HG03159 (cell line): ENCODE results near the gene FOXO3B.
"Not testable (repeated sequence)": the region's sequence is repeated elsewhere in the genome, so short reads cannot be mapped to it uniquely, and the experiment has no call there.

Experiments
- ATAC-seq: cut with Tn5 transposase; IDR thresholded peaks from one replicate; pipeline ENCODE4 v1.9.1; 2021; ENCODE audit warnings: mild to moderate bottlenecking, moderate library complexity; ENCODE audit not compliant: unreplicated experiment

Gene FOXO3B

DNA sequence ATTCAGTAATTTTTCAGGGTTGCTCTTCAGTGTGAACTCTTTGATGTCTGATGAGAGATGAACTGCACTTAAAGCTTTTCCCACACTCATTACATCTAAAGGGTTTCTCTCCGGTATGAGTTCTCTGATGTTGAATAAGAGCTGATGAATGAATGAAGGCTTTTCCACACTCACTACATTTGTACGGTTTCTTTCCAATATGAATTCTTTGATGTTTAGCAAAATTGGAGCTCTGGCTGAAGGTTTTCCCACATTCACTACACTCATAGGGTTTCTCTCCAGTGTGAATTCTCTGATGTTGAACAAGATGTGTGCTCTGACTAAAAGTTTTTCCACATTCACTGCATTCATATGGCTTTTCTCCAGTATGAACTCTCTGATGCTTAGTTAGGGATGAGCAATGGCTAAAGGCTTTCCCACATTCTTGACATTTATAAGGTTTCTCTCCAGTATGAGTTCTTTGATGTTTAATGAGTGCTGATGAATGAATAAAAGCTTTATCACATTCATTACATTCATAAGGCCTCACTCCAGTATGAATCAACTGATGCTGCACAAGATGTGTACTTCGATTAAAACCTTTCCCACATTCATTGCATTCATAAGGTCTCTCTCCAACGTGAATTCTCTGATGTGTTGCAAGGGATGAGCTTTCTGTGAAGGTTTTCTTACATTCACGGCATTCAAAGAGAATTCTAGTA is 20.0 kb downstream of the FOXO3B start:
- ATAC-seq = not testable (repeated sequence)

DNA sequence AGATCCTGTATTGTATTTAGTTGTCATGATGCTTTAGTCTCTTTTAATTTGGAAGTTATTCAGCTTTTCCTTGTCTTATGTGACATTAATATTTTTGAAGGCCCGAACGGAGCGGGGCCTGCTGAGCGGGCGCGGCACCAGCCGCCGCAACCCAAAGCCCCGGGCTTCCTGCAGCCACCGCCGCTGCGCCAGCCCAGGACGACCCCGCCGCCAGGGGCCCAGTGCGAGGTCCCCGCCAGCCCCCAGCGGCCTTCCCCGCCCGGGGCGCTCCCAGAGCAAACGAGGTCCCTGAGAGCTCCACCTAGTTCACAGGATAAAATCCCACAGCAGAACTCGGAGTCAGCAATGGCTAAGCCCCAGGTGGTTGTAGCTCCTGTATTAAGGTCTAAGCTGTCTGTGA is 32.0 kb downstream of the FOXO3B start:
- not testable (repeated sequence) for ATAC-seq

DNA sequence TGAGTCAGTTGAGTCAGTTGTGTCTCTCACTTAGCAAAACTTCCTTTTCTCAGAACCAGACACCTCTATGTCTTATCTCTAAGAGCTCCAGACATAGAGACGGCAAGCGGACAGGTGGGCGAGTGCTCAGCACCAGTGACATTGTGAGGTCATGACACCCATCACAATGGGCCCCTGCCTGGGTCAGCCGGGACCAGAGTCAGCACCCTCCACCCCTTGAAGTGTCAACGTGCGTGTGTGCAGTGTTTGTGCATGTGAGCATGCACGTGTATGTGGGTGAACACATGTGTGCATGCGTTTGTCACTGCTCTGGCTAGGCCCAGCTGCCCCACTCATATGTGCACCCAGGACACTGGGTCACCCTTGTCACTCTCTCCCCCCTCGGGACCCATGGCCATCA is 37.8 kb downstream of the FOXO3B start, which contains the start of gene TBC1D28:
TSS of gene TBC1D28 (minus strand) at position 101 of the 400 bp plus-strand sequence. CDS start 3,039 bp downstream, outside the sequence.
- ATAC-seq = not testable (repeated sequence)

DNA sequence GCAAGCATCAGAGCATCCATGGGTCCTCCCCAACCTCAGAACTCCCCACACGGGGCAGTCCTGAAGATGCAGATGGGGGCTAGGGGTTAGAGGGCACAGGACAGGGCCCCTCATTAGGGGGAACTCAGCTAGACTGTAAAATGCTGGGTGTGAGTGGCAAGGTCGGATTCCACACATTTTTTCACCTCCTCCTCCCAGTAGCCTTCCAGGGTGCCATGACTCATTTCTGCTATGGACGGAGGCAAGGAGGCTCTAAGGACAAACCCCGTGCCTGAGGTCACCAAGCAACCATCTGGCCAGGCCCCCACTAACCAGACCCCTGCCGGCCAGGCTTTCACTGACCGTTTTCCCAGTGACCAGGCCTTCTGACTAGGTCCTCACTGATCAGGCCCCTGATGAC is 39.0 kb downstream of the FOXO3B start:
- ATAC-seq = not testable (repeated sequence)

DNA sequence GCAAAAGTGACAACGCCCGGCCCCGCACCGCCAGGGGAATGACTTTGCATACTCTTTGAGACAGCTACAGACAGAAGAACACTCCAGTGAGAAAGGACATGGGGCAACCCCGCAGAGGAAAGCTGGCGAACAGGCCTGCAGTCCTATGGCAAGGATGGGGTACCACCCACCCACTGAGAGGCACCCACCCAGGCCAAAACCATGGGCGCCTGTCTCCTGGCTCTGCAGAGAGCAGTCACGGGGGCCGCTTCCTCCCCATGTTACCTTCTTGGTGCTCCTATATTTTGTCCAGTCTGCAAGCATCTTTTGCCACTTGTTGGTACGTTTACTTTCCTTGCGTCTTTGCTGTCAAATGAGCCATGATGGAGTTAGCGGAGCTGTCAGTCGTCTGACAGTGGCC is 43.8 kb downstream of the FOXO3B start:
- not testable (repeated sequence) for ATAC-seq

DNA sequence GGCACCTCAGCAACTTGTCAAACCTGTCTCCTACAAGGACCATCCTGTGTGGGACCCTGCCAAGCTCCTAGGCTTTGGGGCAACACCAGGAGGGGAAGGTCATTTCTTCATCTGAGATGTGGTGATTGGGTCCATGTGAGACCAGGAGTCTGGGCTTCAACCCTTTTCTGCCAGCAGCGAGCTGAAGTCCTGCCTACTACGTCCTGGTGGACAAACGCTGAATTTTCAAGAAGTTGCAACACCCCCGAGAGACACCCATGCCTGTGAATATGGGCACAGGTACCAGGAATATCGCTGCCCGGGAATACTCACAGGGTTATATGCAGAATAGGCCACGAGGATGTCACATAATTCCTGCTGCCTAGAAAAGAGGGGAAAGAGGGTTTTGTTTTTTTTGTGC is 45.9 kb downstream of the FOXO3B start:
- not testable (repeated sequence) for ATAC-seq

DNA sequence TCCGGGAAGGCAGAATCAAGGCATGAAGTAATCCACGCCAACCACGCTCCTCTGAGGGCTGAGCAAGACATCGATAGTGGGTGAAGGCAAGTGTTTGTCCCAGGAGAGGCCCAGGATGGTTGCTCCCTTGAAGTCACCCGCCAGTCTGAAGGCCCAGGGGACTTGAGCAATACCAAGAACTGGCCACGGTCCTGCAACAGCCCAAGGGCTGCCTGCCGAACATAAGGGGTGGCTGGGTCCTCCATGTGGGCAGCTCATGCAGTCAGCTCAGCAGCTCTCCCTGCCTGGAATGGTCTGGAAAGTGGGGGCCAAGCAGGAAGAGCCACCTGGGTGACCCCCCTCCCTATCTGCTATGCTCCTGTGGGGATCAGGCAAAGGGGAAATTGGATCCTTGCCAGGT is 46.3 kb downstream of the FOXO3B start:
- ATAC-seq = not testable (repeated sequence)

DNA sequence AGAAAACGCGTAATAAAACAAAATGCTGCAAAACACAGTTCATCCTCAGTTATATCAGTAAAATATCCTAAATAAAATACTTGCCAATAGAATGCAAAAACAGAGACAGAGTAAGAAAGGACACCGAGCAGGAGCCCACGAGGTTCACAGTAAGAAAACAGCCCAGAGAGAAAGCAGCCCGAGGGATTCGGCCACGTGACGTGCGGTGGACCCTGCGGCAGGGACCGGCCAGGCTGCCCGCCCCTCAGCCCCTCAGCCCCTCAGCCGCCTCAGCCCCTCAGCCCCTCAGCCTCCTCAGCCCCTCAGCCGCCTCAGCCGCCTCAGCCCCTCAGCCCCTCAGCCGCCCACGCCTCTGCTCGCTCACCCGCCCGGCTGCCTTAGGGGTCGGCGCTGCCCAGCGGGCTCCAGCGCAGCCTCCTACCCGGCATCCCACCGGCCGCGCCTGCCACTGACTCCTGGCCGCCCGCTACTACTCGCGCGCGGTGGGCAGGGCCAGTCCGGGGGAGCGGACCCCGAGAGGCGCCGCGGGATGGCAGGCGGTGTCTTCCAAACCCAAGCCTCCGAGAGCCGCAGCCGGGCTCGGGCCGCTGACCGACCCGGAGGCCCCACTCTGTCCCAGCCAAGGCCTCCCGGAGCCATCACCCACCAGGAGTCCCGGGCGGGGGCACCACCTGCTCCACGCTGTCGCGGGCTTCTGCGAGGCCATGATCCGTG is 47.4 kb downstream of the FOXO3B start:
- not testable (repeated sequence) for ATAC-seq
